ENCODE measurements around the gene SERTAD3. TPM values are rescaled to one million over a fixed set of nuclear protein-coding genes. Genes with fewer than 3 reads are reported as not detected.
"Not testable (repeated sequence)": the region's sequence is repeated elsewhere in the genome, so short reads cannot be mapped to it uniquely, and the experiment has no call there.

Gene SERTAD3
- total and polyA plus RNA-seq, 8 donors: 4.9 to 15.0 (median 8.4) TPM

DNA sequence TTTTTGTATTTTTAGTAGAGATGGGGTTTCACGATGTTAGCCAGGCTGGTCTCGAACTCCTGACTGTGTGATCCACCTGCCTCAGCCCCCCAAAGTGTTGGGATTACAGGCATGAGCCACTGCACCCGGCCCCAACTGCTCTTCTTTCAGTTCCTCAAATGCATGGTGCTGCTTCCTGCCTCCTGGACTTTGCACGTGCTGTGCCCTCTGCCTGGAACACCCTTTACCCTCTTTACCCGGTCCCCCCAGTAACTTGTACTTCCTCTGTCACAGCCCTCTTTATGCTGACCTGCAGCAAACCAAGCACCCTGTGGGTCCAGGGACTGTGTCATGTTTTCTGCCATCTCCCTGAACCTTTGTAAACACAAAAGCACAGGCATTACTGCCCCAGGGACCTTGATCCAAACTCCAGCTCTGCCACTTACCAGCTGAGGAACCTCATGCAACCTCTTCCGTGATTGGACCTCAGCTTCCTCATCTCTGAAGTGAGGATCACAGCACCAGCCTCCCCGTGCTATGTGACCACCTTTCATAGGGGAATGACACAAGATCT lies 17.6 kb upstream of the SERTAD3 start:
- FAIRE-seq (no peak), ATAC-seq (no peak), DNase-seq (peak in 2 of 6 donors; percentile 16 to 41)
- no peaks in the 10 kb centered on the region for H3K9me3 ChIP-seq
- H3K36me3 ChIP-seq: no peaks in the 10 kb centered on the region
- H3K27me3 ChIP-seq: no peaks in the 10 kb centered on the region
- intact Hi-C loops (cut with DNase I): no loop called here
- no peak overlapping the region for H3K4me3 ChIP-seq
- H3K27ac ChIP-seq: no peak overlapping the region
- TF ChIP-seq, protein P1, sequence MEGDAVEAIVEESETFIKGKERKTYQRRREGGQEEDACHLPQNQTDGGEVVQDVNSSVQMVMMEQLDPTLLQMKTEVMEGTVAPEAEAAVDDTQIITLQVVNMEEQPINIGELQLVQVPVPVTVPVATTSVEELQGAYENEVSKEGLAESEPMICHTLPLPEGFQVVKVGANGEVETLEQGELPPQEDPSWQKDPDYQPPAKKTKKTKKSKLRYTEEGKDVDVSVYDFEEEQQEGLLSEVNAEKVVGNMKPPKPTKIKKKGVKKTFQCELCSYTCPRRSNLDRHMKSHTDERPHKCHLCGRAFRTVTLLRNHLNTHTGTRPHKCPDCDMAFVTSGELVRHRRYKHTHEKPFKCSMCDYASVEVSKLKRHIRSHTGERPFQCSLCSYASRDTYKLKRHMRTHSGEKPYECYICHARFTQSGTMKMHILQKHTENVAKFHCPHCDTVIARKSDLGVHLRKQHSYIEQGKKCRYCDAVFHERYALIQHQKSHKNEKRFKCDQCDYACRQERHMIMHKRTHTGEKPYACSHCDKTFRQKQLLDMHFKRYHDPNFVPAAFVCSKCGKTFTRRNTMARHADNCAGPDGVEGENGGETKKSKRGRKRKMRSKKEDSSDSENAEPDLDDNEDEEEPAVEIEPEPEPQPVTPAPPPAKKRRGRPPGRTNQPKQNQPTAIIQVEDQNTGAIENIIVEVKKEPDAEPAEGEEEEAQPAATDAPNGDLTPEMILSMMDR (IDR thresholded peaks at IDR 0.05): no peak
- 80% methylated on average over 7 of the region's 7 CpGs for WGBS, 2 donors
- H3K4me1 ChIP-seq: peaks cover 3 to 19% (median 4%) of the 10 kb centered on the region in 3 donors

DNA sequence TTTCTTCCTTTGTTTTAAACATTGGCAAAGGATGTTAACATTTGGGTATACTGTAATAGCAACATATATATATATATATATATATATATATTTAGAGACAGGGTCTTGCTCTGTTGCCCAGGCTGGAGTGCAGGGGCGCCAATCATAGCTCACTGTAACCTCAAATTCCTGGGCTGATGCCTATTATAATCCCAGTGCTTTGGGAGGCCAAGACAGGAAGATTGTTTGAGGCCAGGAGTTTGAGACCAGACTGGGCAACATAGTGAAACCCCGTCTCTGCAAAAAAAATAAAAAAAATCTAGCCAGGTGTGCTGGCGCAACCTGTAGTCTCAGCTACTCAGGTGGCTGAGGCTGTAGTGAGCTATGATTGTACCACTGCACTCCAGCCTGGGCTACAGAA lies 16.1 kb upstream of the SERTAD3 start:
- 79 to 80% methylated on average over 3 of the region's 3 CpGs for WGBS, 2 donors
- intact Hi-C loops (cut with DNase I): no loop called here
- Histone ChIP-seq H3K36me3 (no peaks in the 10 kb centered on the region), H3K27me3 (no peaks in the 10 kb centered on the region), H3K9me3 (no peaks in the 10 kb centered on the region), H3K4me1 (peaks cover 3 to 13% (median 4%) of the 10 kb centered on the region in 3 donors), H3K27ac (no peak overlapping the region), H3K4me3 (no peak overlapping the region)
- ATAC-seq: no peak
- no peak for FAIRE-seq
- TF ChIP-seq, protein P1 (IDR thresholded peaks at IDR 0.05): no peak
- no peak for DNase-seq

DNA sequence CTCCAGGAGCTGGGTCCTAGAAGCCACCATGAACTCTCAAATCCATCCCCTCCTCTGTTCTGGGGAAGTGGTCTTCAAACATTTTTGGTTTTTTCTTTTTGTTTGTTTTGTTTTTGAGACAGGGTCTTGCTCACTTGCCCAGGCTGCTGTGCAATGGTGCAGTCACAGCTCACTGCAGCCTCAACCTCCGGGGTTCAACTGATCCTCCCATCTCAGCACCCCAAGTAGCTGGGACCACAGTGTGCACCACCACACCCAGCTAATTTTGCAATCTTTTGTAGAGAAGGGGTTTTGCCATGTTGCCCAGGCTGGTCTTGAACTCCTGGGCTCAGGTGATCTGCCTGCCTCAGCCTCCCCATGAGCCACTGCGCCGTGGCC lies 14.5 kb upstream of the SERTAD3 start:
- intact Hi-C loops (cut with DNase I): no loop called here
- H3K4me3 ChIP-seq: no peak overlapping the region
- no peak overlapping the region for H3K27ac ChIP-seq
- FAIRE-seq (no peak), DNase-seq (no peak), ATAC-seq (no peak)
- H3K36me3 ChIP-seq: no peaks in the 10 kb centered on the region
- TF ChIP-seq, protein P1 (IDR thresholded peaks at IDR 0.05): no peak
- no peaks in the 10 kb centered on the region for H3K9me3 ChIP-seq
- WGBS, 2 donors: 95 to 98% methylated on average over 3 of the region's 3 CpGs
- H3K4me1 ChIP-seq: no peaks in the 10 kb centered on the region
- H3K27me3 ChIP-seq: no peaks in the 10 kb centered on the region

DNA sequence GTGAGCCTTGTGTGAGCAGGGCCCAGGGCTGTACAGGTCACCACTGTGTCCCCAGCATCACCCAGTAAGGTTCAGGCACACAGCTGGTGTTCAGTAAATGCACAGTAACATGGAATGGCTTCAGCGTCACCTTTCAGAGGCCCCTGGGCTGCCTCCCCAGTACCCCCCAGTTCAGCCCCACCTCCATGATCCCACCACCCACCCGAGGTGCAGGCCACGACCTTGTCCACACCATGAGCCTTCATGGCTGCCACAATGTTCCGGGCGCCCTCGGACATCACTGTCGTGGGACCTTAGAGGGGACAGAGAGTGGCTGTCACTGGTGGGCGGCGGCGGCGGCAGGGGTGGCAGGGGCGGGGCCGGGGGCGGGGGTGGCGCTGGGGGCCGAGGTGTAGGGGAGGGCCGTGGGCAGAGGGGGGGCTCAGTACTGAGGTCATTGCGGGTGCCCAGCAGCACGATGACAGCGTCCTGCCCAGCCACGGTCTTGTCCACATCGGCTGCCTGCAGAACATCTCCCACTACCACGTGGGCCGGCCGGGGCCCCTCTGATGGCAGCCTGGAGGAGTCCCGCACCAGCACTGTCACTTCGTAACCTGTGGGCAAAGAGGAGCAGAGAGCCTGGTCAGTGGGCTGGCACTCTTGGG lies 13.9 kb upstream of the SERTAD3 start:
- ATAC-seq: peak in 1 of 4 donors; percentile 21
- no peaks in the 10 kb centered on the region for H3K36me3 ChIP-seq
- no peak overlapping the region for H3K4me3 ChIP-seq
- no peaks in the 10 kb centered on the region for H3K4me1 ChIP-seq
- TF ChIP-seq, protein P1 (IDR thresholded peaks at IDR 0.05): no peak
- H3K27me3 ChIP-seq: no peaks in the 10 kb centered on the region
- intact Hi-C loops (cut with DNase I): no loop called here
- 86 to 91% methylated on average over 17 to 27 of the region's 27 CpGs for WGBS, 2 donors
- H3K9me3 ChIP-seq: no peaks in the 10 kb centered on the region
- peak in 1 of 6 donors; percentile 67 for DNase-seq
- no peak for FAIRE-seq
- H3K27ac ChIP-seq: no peak overlapping the region

DNA sequence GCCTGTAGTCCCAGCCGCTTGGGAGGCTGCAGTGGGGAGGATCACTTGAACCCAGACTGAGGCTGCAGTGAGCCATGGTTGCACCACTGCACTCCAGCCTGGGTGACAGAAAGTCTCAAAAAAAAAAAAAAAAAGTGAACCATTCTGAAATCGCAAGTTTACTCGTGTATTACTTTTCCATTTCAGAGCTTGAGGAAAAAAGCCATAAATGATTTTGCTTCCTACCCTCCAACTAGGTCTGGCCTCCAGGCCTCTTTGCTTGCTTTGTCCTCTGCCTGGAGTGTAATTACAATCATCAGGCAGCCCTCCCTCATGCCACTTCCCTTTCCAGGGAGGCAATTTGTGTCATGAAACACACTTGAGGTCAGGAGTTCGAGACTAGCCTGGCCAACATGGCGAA lies 12.9 kb upstream of the SERTAD3 start:
- H3K9me3 ChIP-seq: no peaks in the 10 kb centered on the region
- no peak overlapping the region for H3K4me3 ChIP-seq
- no peak for DNase-seq
- no peak overlapping the region for H3K27ac ChIP-seq
- FAIRE-seq: no peak
- no peaks in the 10 kb centered on the region for H3K36me3 ChIP-seq
- no peak for ATAC-seq
- TF ChIP-seq, protein P1 (IDR thresholded peaks at IDR 0.05): no peak
- no peaks in the 10 kb centered on the region for H3K27me3 ChIP-seq
- WGBS, 2 donors: 85 to 99% methylated on average over 5 of the region's 5 CpGs
- intact Hi-C loops (cut with DNase I): no loop called here
- H3K4me1 ChIP-seq: no peaks in the 10 kb centered on the region

DNA sequence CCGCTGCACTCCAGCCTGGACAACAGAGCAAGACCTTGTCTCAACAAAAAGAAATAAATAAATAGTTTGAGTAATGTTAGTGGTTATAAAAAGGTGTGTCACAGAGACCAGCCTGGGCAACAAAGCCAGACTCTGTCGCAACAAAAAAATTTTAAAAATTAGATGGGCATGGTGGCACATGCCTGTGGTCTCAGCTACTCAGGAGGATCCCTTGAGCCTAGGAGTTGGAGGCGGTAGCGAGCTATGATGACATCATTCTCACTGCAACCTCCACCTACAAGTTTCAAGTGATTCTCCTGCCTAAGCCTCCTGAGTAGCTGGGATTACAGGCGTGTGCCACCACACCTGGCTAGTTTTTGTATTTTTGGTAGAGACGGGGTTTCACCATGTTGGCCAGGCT lies 9.8 kb upstream of the SERTAD3 start:
- H3K27me3 ChIP-seq; ATAC-seq; H3K27ac ChIP-seq; H3K36me3 ChIP-seq; FAIRE-seq; DNase-seq; H3K4me1 ChIP-seq; H3K9me3 ChIP-seq; H3K4me3 ChIP-seq; intact Hi-C loops (cut with DNase I): not testable (repeated sequence)
- WGBS, 2 donors: 95% methylated on average over 6 of the region's 6 CpGs

Data from pancreas (tissue), 10 donors.